Fibroblast of pulmonary artery (primary cell): ENCODE results near the gene ACTG1.

Experiments used
- DNase-seq: peaks from one replicate; pipeline ENCODE4 v3.0.0-alpha.2; 2010; ENCODE audit warnings: low read depth
- H3K4me3 ChIP-seq: replicated peaks from 2 replicates; pipeline ENCODE4 v1.5.1; 2011; ENCODE audit warnings: low read depth, mild to moderate bottlenecking, control low read depth, low read length, moderate library complexity
- TF ChIP-seq, protein P1 (sequence below): IDR thresholded peaks from 2 replicates; pipeline ENCODE4 v1.5.1; 2011; ENCODE audit warnings: mild to moderate bottlenecking, control low read depth, low read length, inconsistent platforms; ENCODE audit errors: missing control alignments

ACTG1 gene

DNA sequence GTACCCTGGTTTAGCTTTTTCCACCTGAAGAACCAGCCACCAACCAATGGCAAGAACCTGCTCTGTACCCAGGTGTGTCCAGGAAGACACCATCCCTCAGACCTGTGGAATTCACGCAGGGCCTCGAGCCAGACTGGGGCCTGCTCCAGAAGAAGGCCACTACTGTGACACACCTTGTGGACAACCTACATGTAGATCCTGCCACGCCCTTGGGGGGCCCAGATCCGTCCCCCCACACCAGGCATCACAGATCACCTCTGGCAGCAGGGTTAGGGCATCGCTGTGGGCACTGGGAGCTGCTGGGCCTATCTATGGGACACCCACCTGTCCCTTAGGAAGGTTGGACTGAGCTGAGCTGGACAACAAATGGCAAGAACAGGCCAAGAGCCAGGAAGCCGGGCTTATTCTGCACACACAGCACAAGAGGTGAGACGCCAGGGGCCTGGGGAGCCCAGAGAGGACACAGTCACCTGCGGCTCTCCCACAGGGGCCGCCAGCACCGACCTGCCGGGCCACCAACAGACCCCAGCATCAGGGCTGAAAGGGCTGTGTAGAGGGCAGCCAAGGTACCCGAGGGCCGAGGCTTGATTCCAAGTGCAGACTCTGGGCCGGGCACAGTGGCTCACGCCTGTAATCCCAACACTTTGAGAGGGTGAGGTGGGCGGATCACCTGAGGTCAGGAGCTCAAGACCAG lies 31.8 kb upstream of the ACTG1 start:
- DNase-seq, result no peak
- H3K4me3 ChIP-seq, result no peak overlapping the region
- TF ChIP-seq, protein P1, sequence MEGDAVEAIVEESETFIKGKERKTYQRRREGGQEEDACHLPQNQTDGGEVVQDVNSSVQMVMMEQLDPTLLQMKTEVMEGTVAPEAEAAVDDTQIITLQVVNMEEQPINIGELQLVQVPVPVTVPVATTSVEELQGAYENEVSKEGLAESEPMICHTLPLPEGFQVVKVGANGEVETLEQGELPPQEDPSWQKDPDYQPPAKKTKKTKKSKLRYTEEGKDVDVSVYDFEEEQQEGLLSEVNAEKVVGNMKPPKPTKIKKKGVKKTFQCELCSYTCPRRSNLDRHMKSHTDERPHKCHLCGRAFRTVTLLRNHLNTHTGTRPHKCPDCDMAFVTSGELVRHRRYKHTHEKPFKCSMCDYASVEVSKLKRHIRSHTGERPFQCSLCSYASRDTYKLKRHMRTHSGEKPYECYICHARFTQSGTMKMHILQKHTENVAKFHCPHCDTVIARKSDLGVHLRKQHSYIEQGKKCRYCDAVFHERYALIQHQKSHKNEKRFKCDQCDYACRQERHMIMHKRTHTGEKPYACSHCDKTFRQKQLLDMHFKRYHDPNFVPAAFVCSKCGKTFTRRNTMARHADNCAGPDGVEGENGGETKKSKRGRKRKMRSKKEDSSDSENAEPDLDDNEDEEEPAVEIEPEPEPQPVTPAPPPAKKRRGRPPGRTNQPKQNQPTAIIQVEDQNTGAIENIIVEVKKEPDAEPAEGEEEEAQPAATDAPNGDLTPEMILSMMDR, result no peak

DNA sequence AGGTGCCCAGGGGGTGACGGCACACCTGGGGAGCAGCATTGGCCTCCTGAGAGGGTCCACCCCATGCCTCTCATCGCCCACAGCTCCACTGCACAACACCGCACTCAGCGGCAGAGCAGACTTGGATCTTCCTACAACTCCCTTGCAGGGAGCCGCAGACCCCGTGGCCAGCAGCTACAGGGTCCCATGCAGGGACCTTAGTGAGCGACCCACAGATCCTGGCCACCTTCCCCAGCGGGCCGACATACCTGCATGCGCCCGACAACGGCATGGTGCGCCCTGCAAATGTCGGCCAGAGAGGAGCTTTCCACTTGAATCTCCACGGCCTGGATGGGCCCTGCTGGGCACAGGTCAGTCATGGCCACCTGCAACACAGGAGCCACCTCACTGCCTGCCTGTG lies 31.2 kb upstream of the ACTG1 start:
- H3K4me3 ChIP-seq, result no peak overlapping the region
- TF ChIP-seq, protein P1, result no peak
- no peak for DNase-seq

DNA sequence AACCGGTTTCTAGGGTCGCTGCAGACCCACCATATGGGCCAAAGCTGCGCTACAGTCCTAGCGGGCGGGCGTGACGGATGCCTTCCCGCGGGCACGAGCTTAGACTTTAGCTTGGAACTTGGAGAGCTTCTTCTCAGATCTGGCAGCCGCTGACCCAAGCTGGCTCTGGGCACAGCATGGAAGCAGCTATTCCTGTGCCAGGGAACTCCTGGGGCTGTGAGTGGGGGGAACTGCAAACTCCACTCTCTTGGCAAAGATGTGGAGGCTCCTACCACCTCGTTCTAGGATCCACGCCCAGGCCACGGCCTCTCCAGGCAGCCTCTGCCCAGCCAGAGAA lies 30.7 kb upstream of the ACTG1 start:
- TF ChIP-seq, protein P1, result no peak
- DNase-seq, result no peak
- no peak overlapping the region for H3K4me3 ChIP-seq

DNA sequence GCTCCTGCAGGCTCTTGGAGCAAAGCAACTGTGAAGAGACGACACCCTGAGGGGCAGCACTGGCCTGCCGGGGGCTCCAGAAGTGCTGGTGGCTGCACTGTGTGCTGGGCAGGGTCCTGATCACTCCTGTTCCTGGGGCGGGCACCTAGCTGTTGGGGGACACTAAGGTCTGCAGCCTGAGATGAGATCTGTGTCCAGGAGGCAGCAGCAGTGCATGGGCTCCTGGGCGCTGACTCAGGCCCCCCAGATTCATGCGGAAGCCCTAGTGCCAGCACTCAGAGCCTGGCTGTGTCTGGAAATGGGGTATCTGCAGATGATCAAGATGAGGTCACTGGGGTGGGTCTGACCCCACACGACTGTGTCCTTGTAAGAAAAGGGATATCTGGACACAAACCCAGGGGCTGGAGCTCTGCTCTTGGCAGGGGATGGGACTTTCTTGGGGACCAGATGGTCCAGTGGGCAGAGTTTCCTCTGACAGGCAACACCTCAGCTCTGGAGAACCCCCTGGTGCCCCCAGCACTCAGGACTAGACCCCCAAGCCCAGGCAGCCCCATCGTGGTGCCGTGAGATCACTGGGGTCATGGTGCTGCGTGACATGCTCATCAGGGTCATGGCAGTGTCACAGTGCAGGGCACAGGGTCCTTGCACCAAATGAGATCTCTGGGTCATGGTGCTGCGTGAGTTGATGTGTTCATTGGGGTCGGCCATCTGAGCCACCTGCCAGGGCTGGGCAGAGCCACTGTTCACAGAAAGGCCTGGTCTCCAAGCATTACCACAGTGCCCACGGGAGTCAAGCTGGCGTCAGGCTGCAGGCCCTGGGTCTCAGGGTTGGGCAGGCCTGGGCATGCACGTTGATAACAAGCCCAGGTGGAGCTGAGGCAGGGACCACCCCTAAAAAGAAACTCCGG lies 30.1 kb upstream of the ACTG1 start:
- TF ChIP-seq, protein P1, result no peak
- DNase-seq, result no peak
- no peak overlapping the region for H3K4me3 ChIP-seq

DNA sequence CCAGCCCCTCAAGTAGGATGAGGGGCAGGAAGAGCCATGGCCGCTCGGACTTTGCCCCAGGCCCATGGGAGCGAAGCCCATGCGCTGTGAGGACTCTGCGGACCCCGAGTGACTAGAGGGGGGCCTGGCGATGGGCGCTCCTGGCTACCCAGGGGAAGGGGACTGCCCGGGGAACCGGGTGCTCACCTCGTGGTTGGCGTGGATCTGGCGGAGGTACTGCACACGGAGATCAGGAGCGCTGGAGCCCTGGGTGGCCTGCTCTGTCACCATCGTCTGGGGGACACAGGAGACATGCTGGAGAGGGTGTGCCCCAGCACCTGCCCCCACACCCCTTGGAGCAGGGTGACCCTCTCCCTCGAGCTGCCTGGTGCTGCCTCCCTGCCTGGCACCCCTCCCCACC lies 28.5 kb upstream of the ACTG1 start:
- TF ChIP-seq, protein P1, result no peak
- H3K4me3 ChIP-seq, result no peak overlapping the region
- DNase-seq, result no peak

DNA sequence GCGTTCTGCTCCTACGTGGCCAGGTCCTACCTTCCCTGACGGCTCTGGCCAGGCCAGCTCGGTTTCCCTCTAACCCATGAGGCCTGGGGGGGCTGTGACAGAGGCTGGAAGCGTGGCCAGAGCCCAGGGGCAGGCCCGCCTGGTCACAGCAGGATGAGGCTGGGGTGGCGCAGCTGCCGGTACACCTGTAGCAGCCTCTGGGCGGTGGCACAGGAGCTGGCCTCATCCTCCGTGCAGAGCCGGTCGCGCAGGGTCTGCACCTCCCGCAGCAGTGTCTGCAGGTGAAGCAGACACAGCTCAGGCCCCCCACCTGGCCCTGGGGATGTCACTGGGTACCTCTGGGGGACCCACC lies 28.1 kb upstream of the ACTG1 start:
- TF ChIP-seq, protein P1, result no peak
- H3K4me3 ChIP-seq, result no peak overlapping the region
- no peak for DNase-seq
